IMR-90 (cell line): ENCODE measurements around the gene APOL3. TPM values are rescaled to one million over a fixed set of nuclear protein-coding genes. Genes with fewer than 3 reads are reported as not detected.

Experiments
- ATAC-seq: fragments of 200-7000 bp; cut with Tn5 transposase; 2 replicates; pipeline ENCODE4 v1.9.1; 2020; ENCODE audit warnings: low read depth, mild to moderate bottlenecking, moderate library complexity
- BruUV-seq: library from RNA; stranded (reverse); fragments of 400-500 nt; replicated peaks from 2 replicates; lab custom pipeline; 2021; lab: Mats Ljungman, UMichigan
- CTCF ChIA-PET: fragments of 300-600 bp; formaldehyde crosslinking; extraction: SDS; loops from one replicate; lab custom pipeline; 2021; ENCODE audit warnings: antibody characterized with exemption; lab: Yijun Ruan, JAX
- POLR2A ChIA-PET: fragments of 300-600 bp; sonication (Branson Sonifier 250); formaldehyde crosslinking; loops from one replicate; lab custom pipeline; 2022; ENCODE audit warnings: antibody characterized with exemption; ENCODE audit not compliant: unreplicated experiment; lab: Charles Lee
- DNase-seq: peaks from one replicate; pipeline ENCODE4 v3.0.0; 2013
- H2AFZ ChIP-seq: replicated peaks from 2 replicates; pipeline ENCODE3; 2013; ENCODE audit warnings: low read length, mild to moderate bottlenecking; ENCODE audit not compliant: poor library complexity
- H2AK5ac ChIP-seq: 2 replicates; pipeline ENCODE4 v1.6.1; 2013; ENCODE audit warnings: low read depth, low read length, inconsistent platforms
- H2AK9ac ChIP-seq: replicated peaks from 2 replicates; pipeline ENCODE3; 2013; ENCODE audit warnings: mild to moderate bottlenecking, low read depth, low read length, moderate library complexity; ENCODE audit not compliant: poor library complexity
- H2BK120ac ChIP-seq: 2 replicates; pipeline ENCODE4 v1.6.1; 2013; ENCODE audit warnings: low read depth, low read length, inconsistent platforms
- H2BK15ac ChIP-seq: 3 replicates; pipeline ENCODE4 v1.6.1; 2013; ENCODE audit warnings: low read depth, low read length, inconsistent platforms
- H2BK20ac ChIP-seq: 2 replicates; pipeline ENCODE4 v1.6.1; 2013; ENCODE audit warnings: low read depth, mild to moderate bottlenecking, inconsistent platforms, low read length, moderate library complexity
- H2BK5ac ChIP-seq: 2 replicates; pipeline ENCODE4 v1.6.1; 2013; ENCODE audit warnings: mild to moderate bottlenecking, low read depth, low read length, inconsistent platforms; ENCODE audit not compliant: poor library complexity, severe bottlenecking
- H3K14ac ChIP-seq: replicated peaks from 2 replicates; pipeline ENCODE4 v1.6.1; 2013; ENCODE audit warnings: low read depth, low read length, inconsistent platforms
- H3K18ac ChIP-seq: 2 replicates; pipeline ENCODE4 v1.6.1; 2013; ENCODE audit warnings: low read depth, low read length, control low read depth
- H3K23ac ChIP-seq: 2 replicates; pipeline ENCODE4 v1.6.1; 2013; ENCODE audit warnings: low read depth, low read length, inconsistent platforms
- H3K27ac ChIP-seq: 2 replicates; pipeline ENCODE4 v1.5.1; 2013; ENCODE audit warnings: mild to moderate bottlenecking, control low read depth, low read length; ENCODE audit not compliant: insufficient read depth
- H3K27me3 ChIP-seq: 2 replicates; pipeline ENCODE4 v1.6.1; 2013; ENCODE audit warnings: low read length; ENCODE audit not compliant: control insufficient read depth, insufficient read depth
- H3K36me3 ChIP-seq: 2 replicates; pipeline ENCODE4 v1.6.1; 2013; ENCODE audit warnings: low read length, mixed read lengths; ENCODE audit not compliant: control insufficient read depth, insufficient read depth
- H3K4ac ChIP-seq: 2 replicates; pipeline ENCODE4 v1.6.1; 2013; ENCODE audit warnings: low read depth, low read length, inconsistent platforms
- H3K4me1 ChIP-seq: 2 replicates; pipeline ENCODE4 v1.6.1; 2013; ENCODE audit warnings: low read length, mixed read lengths; ENCODE audit not compliant: control insufficient read depth, insufficient read depth
- H3K4me2 ChIP-seq: 2 replicates; pipeline ENCODE4 v1.6.1; 2013; ENCODE audit warnings: low read depth, mild to moderate bottlenecking, control low read depth, low read length, moderate library complexity
- H3K4me3 ChIP-seq: 2 replicates; pipeline ENCODE4 v1.5.1; 2013; ENCODE audit warnings: low read depth, mild to moderate bottlenecking, control low read depth, low read length, moderate library complexity; ENCODE audit not compliant: insufficient read depth
- H3K56ac ChIP-seq: 2 replicates; pipeline ENCODE4 v1.6.1; 2013; ENCODE audit warnings: low read length, inconsistent platforms; ENCODE audit not compliant: insufficient read depth; ENCODE audit errors: extremely low read depth
- H3K79me1 ChIP-seq, 2 experiments: 2 replicates each; pipeline ENCODE4 v1.6.1; 2013; ENCODE audit warnings: low read length in 2 of 2, inconsistent platforms in 1 of 2, low read depth in 1 of 2
- H3K9ac ChIP-seq: 2 replicates; pipeline ENCODE4 v1.6.1; 2013; ENCODE audit warnings: low read depth, low read length, control low read depth
- H3K9me1 ChIP-seq: 2 replicates; pipeline ENCODE4 v1.6.1; 2013; ENCODE audit warnings: low read length, inconsistent platforms; ENCODE audit not compliant: insufficient read depth
- H3K9me3 ChIP-seq: 2 replicates; pipeline ENCODE4 v1.6.1; 2013; ENCODE audit warnings: low read length; ENCODE audit not compliant: control insufficient read depth, insufficient read depth
- H4K20me1 ChIP-seq: 2 replicates; pipeline ENCODE4 v1.6.1; 2013; ENCODE audit warnings: low read length, inconsistent platforms; ENCODE audit not compliant: insufficient read depth
- H4K5ac ChIP-seq: 2 replicates; pipeline ENCODE4 v1.6.1; 2013; ENCODE audit warnings: mild to moderate bottlenecking, low read depth, low read length, control low read depth
- H4K8ac ChIP-seq, 2 experiments: 2 replicates each; pipeline ENCODE4 v1.6.1; 2013; ENCODE audit warnings: low read depth in 2 of 2, low read length in 2 of 2, control low read depth in 1 of 2, inconsistent platforms in 1 of 2
- H4K91ac ChIP-seq: 2 replicates; pipeline ENCODE4 v1.6.1; 2013; ENCODE audit warnings: low read depth, low read length, inconsistent platforms; ENCODE audit not compliant: insufficient read depth
- BHLHE40 ChIP-seq: fragments of 150-350 bp; IDR thresholded peaks from 2 replicates; pipeline ENCODE4 v1.6.1; 2016; ENCODE audit warnings: mild to moderate bottlenecking, low read depth, low read length
- CEBPB ChIP-seq: IDR thresholded peaks from 2 replicates; pipeline ENCODE4 v1.6.1; 2012; ENCODE audit warnings: low read depth, low read length, improper control_type of control experiment
- CHD1 ChIP-seq: IDR thresholded peaks from 2 replicates; pipeline ENCODE4 v1.6.1; 2012; ENCODE audit warnings: low read depth, low read length, improper control_type of control experiment
- ELK1 ChIP-seq: fragments of 150-350 bp; IDR thresholded peaks from 2 replicates; pipeline ENCODE4 v1.6.1; 2016; ENCODE audit warnings: low read depth, mild to moderate bottlenecking, low read length, moderate library complexity, borderline replicate concordance
- FOS ChIP-seq: fragments of 150-350 bp; IDR thresholded peaks from 2 replicates; pipeline ENCODE4 v1.6.1; 2016; ENCODE audit warnings: low read depth, low read length
- MAFK ChIP-seq: IDR thresholded peaks from 2 replicates; pipeline ENCODE4 v1.6.1; 2012; ENCODE audit warnings: low read depth, low read length, improper control_type of control experiment
- MAZ ChIP-seq: IDR thresholded peaks from 2 replicates; pipeline ENCODE4 v1.6.1; 2012; ENCODE audit warnings: low read depth, mild to moderate bottlenecking, low read length, improper control_type of control experiment, moderate library complexity, borderline replicate concordance
- MXI1 ChIP-seq: IDR thresholded peaks from 2 replicates; pipeline ENCODE4 v1.6.1; 2012; ENCODE audit warnings: low read depth, mild to moderate bottlenecking, low read length, moderate library complexity, borderline replicate concordance
- NFE2L2 ChIP-seq: fragments of 150-350 bp; IDR thresholded peaks from 2 replicates; pipeline ENCODE4 v1.6.1; 2016; ENCODE audit warnings: low read depth, mild to moderate bottlenecking, low read length
- POLR2A ChIP-seq: IDR thresholded peaks from 2 replicates; pipeline ENCODE4 v1.6.1; 2012; ENCODE audit warnings: mild to moderate bottlenecking, low read depth, low read length
- RAD21 ChIP-seq: IDR thresholded peaks from 2 replicates; pipeline ENCODE4 v1.6.1; 2012; ENCODE audit warnings: low read length, improper control_type of control experiment
- RCOR1 ChIP-seq: IDR thresholded peaks from 2 replicates; pipeline ENCODE4 v1.6.1; 2012; ENCODE audit warnings: mild to moderate bottlenecking, low read length, improper control_type of control experiment; ENCODE audit not compliant: insufficient replicate concordance
- RFX5 ChIP-seq: IDR thresholded peaks from 2 replicates; pipeline ENCODE4 v1.8.0; 2012; ENCODE audit warnings: low read depth, mild to moderate bottlenecking, low read length, moderate library complexity
- SMC3 ChIP-seq: fragments of 150-350 bp; IDR thresholded peaks from 2 replicates; pipeline ENCODE4 v1.6.1; 2016; ENCODE audit warnings: low read depth, mild to moderate bottlenecking, antibody characterized with exemption, low read length, moderate library complexity
- USF2 ChIP-seq: fragments of 150-350 bp; IDR thresholded peaks from 2 replicates; pipeline ENCODE4 v1.6.1; 2017; ENCODE audit warnings: mild to moderate bottlenecking, antibody characterized with exemption, low read length, low read depth
- WGBS, 2 experiments: methylation state at CpG; one replicate each; pipeline versions ENCODE4 v1.1.5 to v1.1.7; 2013; ENCODE audit warnings: missing lambda C conversion rate in 2 of 2; ENCODE audit not compliant: insufficient read length in 1 of 2; ENCODE audit errors: extremely low coverage in 2 of 2; 5-methylcytosine and 5-hydroxymethylcytosine counted together
- dilution Hi-C: fragments of 300-500 bp; cut with HindIII; formaldehyde crosslinking; loops from one replicate; pipeline ENCODE4 v1.14.3; 2018; ENCODE audit warnings: low sequenced_read_pairs; ENCODE audit not compliant: unreplicated experiment
- in situ Hi-C: fragments of 300-500 bp; cut with MboI; formaldehyde crosslinking; loops from 3 replicates; pipeline ENCODE4 v1.14.3; 2019; ENCODE audit warnings: low sequenced_read_pairs, inconsistent platforms, mixed read lengths
- intact Hi-C: fragments of 100-400 bp; cut with micrococcal nuclease; formaldehyde crosslinking; loops from 2 replicates; pipeline ENCODE4 v1.10.0; 2022
- polyA plus RNA-seq, 3 experiments: library from polyadenylated mRNA; depleted of rRNA; stranded (reverse); fragments of >200 nt; gene quantifications; 2 replicates each; pipeline ENCODE4 v1.2.3, GENCODE V29; 2012; ENCODE audit warnings: low replicate concordance in 1 of 3
- total RNA-seq: library from RNA; depleted of rRNA; stranded (reverse); fragments of >200 nt; gene quantifications from 2 replicates; pipeline ENCODE4 v1.2.3, GENCODE V29; 2012
- TF ChIP-seq, protein P1 (sequence below): conservative IDR thresholded peaks from 2 replicates; pipeline ENCODE4 v1.5.1; 2012; ENCODE audit warnings: mild to moderate bottlenecking, low read depth, low read length, improper control_type of control experiment

APOL3 gene
- total and polyA plus RNA-seq, 2 of the 4 experiments (the other 2 are of a cell fraction) = 1.4 to 2.3 TPM

DNA sequence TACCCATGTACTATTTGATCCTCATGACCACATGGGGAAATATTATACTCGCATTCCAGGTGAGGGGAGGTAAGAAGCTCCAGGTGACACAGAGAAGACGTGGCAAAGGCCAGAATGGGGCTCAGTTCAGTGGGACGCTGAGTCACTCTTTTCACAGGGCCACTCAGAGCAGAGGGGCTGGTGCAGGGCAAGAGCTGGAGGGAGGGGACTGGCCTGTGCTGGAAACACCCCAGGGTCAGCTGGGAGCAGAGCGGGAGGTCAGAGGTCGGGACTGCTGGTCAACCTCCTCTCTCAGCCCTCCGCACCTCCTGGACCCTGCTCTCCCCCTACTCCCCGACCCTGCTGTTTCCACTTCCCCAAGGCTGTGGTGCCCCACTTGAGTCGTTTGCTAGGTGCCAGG lies 12.1 kb downstream of the APOL3 start:
- Histone ChIP-seq H3K4me2 (no peak overlapping the region), H3K4me3 (no peak overlapping the region), H4K5ac (no peak overlapping the region), H3K36me3 (no peaks in the 10 kb centered on the region), H3K27me3 (peaks cover 4% of the 10 kb centered on the region), H3K23ac (no peak overlapping the region), H2AK5ac (no peak overlapping the region), H3K56ac (no peak overlapping the region), H3K4ac (no peak overlapping the region), H4K8ac (no peak overlapping the region), H2AK9ac (no peak overlapping the region), H2BK20ac (no peak overlapping the region), H3K4me1 (no peaks in the 10 kb centered on the region), H3K9me3 (peaks cover 2% of the 10 kb centered on the region; the same call in 1 of the 2 replicates), H2BK5ac (no peak overlapping the region), H3K14ac (no peak overlapping the region), H3K79me1 (no peaks in the 10 kb centered on the region), H2BK120ac (no peak overlapping the region), H4K20me1 (no peaks in the 10 kb centered on the region), H4K91ac (no peak overlapping the region), H3K27ac (no peak overlapping the region), H3K18ac (no peak overlapping the region), H2BK15ac (no peak overlapping the region), H3K9me1 (no peaks in the 10 kb centered on the region), H3K9ac (no peak overlapping the region), H2AFZ (no peak overlapping the region)
- dilution Hi-C loops (no loop called here), intact Hi-C loops (loop anchor here (5.0 kb wide), 1 partner anchor 129 kb away; no protein-coding TSS in a partner anchor), in situ Hi-C loops (no loop called here)
- ChIA-PET POLR2A (no interaction called here), CTCF (no interaction called here)
- no peak for TF ChIP-seq MXI1
- no peak for TF ChIP-seq CHD1
- TF ChIP-seq MAZ = no peak
- TF ChIP-seq USF2 = no peak
- no peak for TF ChIP-seq MAFK
- no peak for TF ChIP-seq RCOR1
- no peak for TF ChIP-seq RAD21
- no peak for TF ChIP-seq CEBPB
- TF ChIP-seq, protein P1, sequence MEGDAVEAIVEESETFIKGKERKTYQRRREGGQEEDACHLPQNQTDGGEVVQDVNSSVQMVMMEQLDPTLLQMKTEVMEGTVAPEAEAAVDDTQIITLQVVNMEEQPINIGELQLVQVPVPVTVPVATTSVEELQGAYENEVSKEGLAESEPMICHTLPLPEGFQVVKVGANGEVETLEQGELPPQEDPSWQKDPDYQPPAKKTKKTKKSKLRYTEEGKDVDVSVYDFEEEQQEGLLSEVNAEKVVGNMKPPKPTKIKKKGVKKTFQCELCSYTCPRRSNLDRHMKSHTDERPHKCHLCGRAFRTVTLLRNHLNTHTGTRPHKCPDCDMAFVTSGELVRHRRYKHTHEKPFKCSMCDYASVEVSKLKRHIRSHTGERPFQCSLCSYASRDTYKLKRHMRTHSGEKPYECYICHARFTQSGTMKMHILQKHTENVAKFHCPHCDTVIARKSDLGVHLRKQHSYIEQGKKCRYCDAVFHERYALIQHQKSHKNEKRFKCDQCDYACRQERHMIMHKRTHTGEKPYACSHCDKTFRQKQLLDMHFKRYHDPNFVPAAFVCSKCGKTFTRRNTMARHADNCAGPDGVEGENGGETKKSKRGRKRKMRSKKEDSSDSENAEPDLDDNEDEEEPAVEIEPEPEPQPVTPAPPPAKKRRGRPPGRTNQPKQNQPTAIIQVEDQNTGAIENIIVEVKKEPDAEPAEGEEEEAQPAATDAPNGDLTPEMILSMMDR = no peak
- TF ChIP-seq NFE2L2 = no peak
- TF ChIP-seq BHLHE40 = no peak
- TF ChIP-seq POLR2A = no peak
- TF ChIP-seq SMC3 = no peak
- no peak for TF ChIP-seq ELK1
- TF ChIP-seq RFX5 = no peak
- no peak for TF ChIP-seq FOS
- DNase-seq = no peak
- no CpG with 5 or more reads among the region's 8 CpGs for WGBS, 2 experiments
- BruUV-seq = no TSS peak
- no peak for ATAC-seq
